ENCODE measurements around the gene CELA3B.

DNA sequence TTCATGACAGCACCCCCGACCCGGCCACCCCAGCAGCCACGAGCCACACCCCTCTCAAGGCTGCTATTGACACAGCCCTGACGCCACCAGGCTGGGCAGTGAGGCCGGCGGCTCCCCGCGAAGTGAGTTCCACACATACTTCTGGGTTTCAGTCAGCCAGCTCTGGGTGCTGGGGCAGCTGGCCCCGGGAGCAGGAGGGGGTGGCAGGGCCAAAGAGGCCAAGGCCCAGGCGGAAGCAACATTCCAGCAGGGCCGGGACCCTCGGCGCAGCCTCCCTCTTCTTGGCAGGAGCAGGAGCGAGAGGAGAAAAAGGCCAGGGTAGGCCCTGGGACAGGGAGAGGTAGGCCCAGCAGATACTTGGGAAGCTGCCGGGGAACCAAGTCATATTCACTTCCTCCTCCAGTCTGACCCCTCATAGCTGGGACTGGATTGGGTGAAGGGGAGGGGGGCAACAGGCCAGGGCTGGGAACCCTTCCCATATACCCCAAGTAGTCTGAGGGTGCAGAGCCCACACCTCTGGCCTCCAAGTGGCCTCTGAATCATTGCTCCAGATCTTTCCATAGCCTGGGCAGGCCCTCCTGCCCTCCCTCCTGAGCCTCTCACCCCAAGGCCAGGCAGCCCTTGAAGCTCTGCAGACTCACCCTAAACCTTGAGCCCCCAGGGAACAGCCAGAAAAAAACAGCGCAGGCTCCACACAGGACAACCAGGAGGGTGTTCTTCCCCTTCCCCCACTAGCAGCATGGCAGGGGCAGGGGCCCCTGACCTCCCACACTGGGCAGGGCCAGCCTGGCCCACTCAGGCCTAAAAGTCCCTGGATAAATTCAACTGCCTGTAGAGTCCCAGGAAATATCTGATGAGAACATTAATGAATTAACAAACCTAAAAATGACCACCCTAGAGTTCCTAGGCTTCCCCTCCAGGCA, 45.4 kb upstream of the CELA3B start:
- TF ChIP-seq CEBPB (IDR thresholded peaks at IDR 0.05; ENCODE audit: low read depth, low read length) (no peak), ZNF274 (IDR thresholded peaks at IDR 0.05; ENCODE audit: borderline replicate concordance, extremely low read depth, low read length) (no peak), SAP30 (IDR thresholded peaks at IDR 0.05; ENCODE audit: insufficient read depth, insufficient replicate concordance, low read length) (no peak)
- TF ChIP-seq, protein P1, sequence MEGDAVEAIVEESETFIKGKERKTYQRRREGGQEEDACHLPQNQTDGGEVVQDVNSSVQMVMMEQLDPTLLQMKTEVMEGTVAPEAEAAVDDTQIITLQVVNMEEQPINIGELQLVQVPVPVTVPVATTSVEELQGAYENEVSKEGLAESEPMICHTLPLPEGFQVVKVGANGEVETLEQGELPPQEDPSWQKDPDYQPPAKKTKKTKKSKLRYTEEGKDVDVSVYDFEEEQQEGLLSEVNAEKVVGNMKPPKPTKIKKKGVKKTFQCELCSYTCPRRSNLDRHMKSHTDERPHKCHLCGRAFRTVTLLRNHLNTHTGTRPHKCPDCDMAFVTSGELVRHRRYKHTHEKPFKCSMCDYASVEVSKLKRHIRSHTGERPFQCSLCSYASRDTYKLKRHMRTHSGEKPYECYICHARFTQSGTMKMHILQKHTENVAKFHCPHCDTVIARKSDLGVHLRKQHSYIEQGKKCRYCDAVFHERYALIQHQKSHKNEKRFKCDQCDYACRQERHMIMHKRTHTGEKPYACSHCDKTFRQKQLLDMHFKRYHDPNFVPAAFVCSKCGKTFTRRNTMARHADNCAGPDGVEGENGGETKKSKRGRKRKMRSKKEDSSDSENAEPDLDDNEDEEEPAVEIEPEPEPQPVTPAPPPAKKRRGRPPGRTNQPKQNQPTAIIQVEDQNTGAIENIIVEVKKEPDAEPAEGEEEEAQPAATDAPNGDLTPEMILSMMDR (IDR thresholded peaks at IDR 0.05; ENCODE audit: control extremely low read depth in 1 of 3, insufficient read depth in 1 of 3, low read depth in 1 of 3, low read length in 3 of 3), result no peak

All from H1 (cell line).